H9 (cell line): ENCODE results near the gene RAF1. TPM values are rescaled to one million over a fixed set of nuclear protein-coding genes. Genes with fewer than 3 reads are reported as not detected.

Experiments used
- DNase-seq: peaks from one replicate; pipeline ENCODE4 v3.0.0-alpha.2; 2017
- H2AFZ ChIP-seq: one replicate; pipeline ENCODE4 v1.6.1; 2013; ENCODE audit warnings: mild to moderate bottlenecking, low read length, control low read depth, moderate library complexity
- H2AK5ac ChIP-seq: 2 replicates; pipeline ENCODE4 v1.6.1; 2013; ENCODE audit warnings: low read length, control low read depth, mixed read lengths; ENCODE audit not compliant: insufficient read length
- H2BK120ac ChIP-seq: one replicate; pipeline ENCODE4 v1.6.1; 2013; ENCODE audit warnings: low read depth, mild to moderate bottlenecking, low read length, control low read depth, inconsistent platforms; ENCODE audit not compliant: poor library complexity, severe bottlenecking
- H2BK12ac ChIP-seq: 2 replicates; pipeline ENCODE4 v1.6.1; 2013; ENCODE audit warnings: low read length, control low read depth, mixed read lengths, low read depth; ENCODE audit not compliant: insufficient read length
- H2BK15ac ChIP-seq: 2 replicates; pipeline ENCODE4 v1.6.1; 2013; ENCODE audit warnings: low read depth, low read length, control low read depth
- H2BK20ac ChIP-seq: one replicate; pipeline ENCODE4 v1.6.1; 2013; ENCODE audit warnings: low read depth, mild to moderate bottlenecking, low read length, control low read depth, inconsistent platforms; ENCODE audit not compliant: poor library complexity, severe bottlenecking
- H2BK5ac ChIP-seq: 2 replicates; pipeline ENCODE4 v1.6.1; 2013; ENCODE audit warnings: low read length, control low read depth, mixed read lengths; ENCODE audit not compliant: insufficient read length
- H3K14ac ChIP-seq: 2 replicates; pipeline ENCODE4 v1.6.1; 2013; ENCODE audit warnings: low read length, control low read depth; ENCODE audit not compliant: insufficient read depth
- H3K18ac ChIP-seq: 2 replicates; pipeline ENCODE4 v1.6.1; 2013; ENCODE audit warnings: low read depth, mild to moderate bottlenecking, mixed read lengths, low read length, control low read depth; ENCODE audit not compliant: insufficient read length
- H3K23ac ChIP-seq: 2 replicates; pipeline ENCODE4 v1.6.1; 2013; ENCODE audit warnings: low read length, control low read depth, mixed read lengths, low read depth; ENCODE audit not compliant: insufficient read length
- H3K23me2 ChIP-seq: 2 replicates; pipeline ENCODE4 v1.6.1; 2013; ENCODE audit warnings: low read depth, mild to moderate bottlenecking, mixed read lengths, low read length, control low read depth; ENCODE audit not compliant: insufficient read length, poor library complexity, severe bottlenecking
- H3K27ac ChIP-seq: 2 replicates; pipeline ENCODE4 v1.5.1; 2013; ENCODE audit warnings: low read length, control low read depth, mixed read lengths, low read depth; ENCODE audit not compliant: insufficient read length
- H3K27me3 ChIP-seq: 2 replicates; pipeline ENCODE4 v1.6.1; 2013; ENCODE audit warnings: low read length, control low read depth, inconsistent platforms; ENCODE audit not compliant: insufficient read depth
- H3K4ac ChIP-seq: 2 replicates; pipeline ENCODE4 v1.6.1; 2013; ENCODE audit warnings: low read depth, mild to moderate bottlenecking, control low read depth, inconsistent platforms, low read length, moderate library complexity
- H3K4me1 ChIP-seq: 2 replicates; pipeline ENCODE4 v1.6.1; 2013; ENCODE audit warnings: low read length, control low read depth, inconsistent platforms; ENCODE audit not compliant: insufficient read depth
- H3K4me2 ChIP-seq: 2 replicates; pipeline ENCODE4 v1.6.1; 2013; ENCODE audit warnings: low read length, control low read depth, mixed read lengths; ENCODE audit not compliant: insufficient read length, insufficient read depth
- H3K56ac ChIP-seq: 2 replicates; pipeline ENCODE4 v1.6.1; 2013; ENCODE audit warnings: low read depth, mild to moderate bottlenecking, mixed read lengths, low read length, control low read depth; ENCODE audit not compliant: insufficient read length
- H3K79me1 ChIP-seq: 2 replicates; pipeline ENCODE4 v1.6.1; 2013; ENCODE audit warnings: low read depth, mild to moderate bottlenecking, moderate library complexity, low read length, control low read depth, inconsistent platforms; ENCODE audit not compliant: insufficient read depth, poor library complexity, severe bottlenecking
- H3K79me2 ChIP-seq: 2 replicates; pipeline ENCODE4 v1.6.1; 2013; ENCODE audit warnings: low read length, control low read depth, inconsistent platforms; ENCODE audit not compliant: insufficient read depth
- H3K9ac ChIP-seq: 2 replicates; pipeline ENCODE4 v1.6.1; 2013; ENCODE audit warnings: low read length, control low read depth, mixed read lengths; ENCODE audit not compliant: insufficient read length; ENCODE audit errors: extremely low read depth
- H3K9me3 ChIP-seq: one replicate; pipeline ENCODE4 v1.6.1; 2013; ENCODE audit warnings: low read depth, low read length, inconsistent platforms; ENCODE audit not compliant: control insufficient read depth
- H3T11ph ChIP-seq: one replicate; pipeline ENCODE4 v1.6.1; 2013; ENCODE audit warnings: mild to moderate bottlenecking, low read length, control low read depth, inconsistent platforms
- H4K20me1 ChIP-seq: one replicate; pipeline ENCODE4 v1.6.1; 2013; ENCODE audit not compliant: control insufficient read depth, insufficient read length, insufficient read depth
- H4K5ac ChIP-seq: 2 replicates; pipeline ENCODE4 v1.6.1; 2013; ENCODE audit warnings: low read depth, mild to moderate bottlenecking, mixed read lengths, low read length, control low read depth; ENCODE audit not compliant: insufficient read length
- H4K8ac ChIP-seq: replicated peaks from 2 replicates; pipeline ENCODE4 v1.6.1; 2013; ENCODE audit warnings: low read length, control low read depth, mixed read lengths, low read depth; ENCODE audit not compliant: insufficient read length
- H4K91ac ChIP-seq: 2 replicates; pipeline ENCODE4 v1.6.1; 2013; ENCODE audit warnings: low read depth, mild to moderate bottlenecking, moderate library complexity, mixed read lengths, low read length, control low read depth; ENCODE audit not compliant: insufficient read length
- H3K27ac Mint-ChIP-seq, 3 experiments: 2 replicates in 2 of 3; 3 replicates in 1 of 3; pipeline ENCODE4 v1.8.0; 2020 to 2021; ENCODE audit warnings: mixed read lengths in 3 of 3, mild to moderate bottlenecking in 1 of 3, moderate library complexity in 1 of 3
- H3K27me3 Mint-ChIP-seq: 2 replicates; pipeline ENCODE4 v1.8.0; 2021; ENCODE audit warnings: low read depth, mild to moderate bottlenecking, moderate library complexity, mixed read lengths
- H3K36me3 Mint-ChIP-seq, 3 experiments: 2 replicates in 2 of 3; 3 replicates in 1 of 3; pipeline ENCODE4 v1.8.0; 2020 to 2021; ENCODE audit warnings: low read depth in 3 of 3, mixed read lengths in 3 of 3; ENCODE audit not compliant: insufficient read depth in 1 of 3
- H3K4me1 Mint-ChIP-seq, 2 experiments: 2 replicates each; pipeline ENCODE4 v1.8.0; 2020; ENCODE audit warnings: mixed read lengths in 2 of 2
- H3K4me3 Mint-ChIP-seq, 2 experiments: 2 replicates in 1 of 2; 3 replicates in 1 of 2; pipeline ENCODE4 v1.8.0; 2020 to 2021; ENCODE audit warnings: mild to moderate bottlenecking in 2 of 2, mixed read lengths in 2 of 2, moderate library complexity in 1 of 2
- H3K9me3 Mint-ChIP-seq, 2 experiments: 2 replicates in 1 of 2; 3 replicates in 1 of 2; pipeline ENCODE4 v1.8.0; 2020; ENCODE audit warnings: mild to moderate bottlenecking in 2 of 2, mixed read lengths in 2 of 2, moderate library complexity in 1 of 2
- CTCF ChIP-seq: fragments of 200-600 bp; sonication (generic); conservative IDR thresholded peaks from 3 replicates; pipeline ENCODE4 v1.8.0; 2021; ENCODE audit warnings: antibody characterized with exemption, mild to moderate bottlenecking
- WGBS: extraction: QIAGEN DNeasy Blood & Tissue Kit; methylation state at CpG from one replicate; pipeline ENCODE4 v1.1.7; 2013; ENCODE audit warnings: missing lambda C conversion rate, low lambda C conversion rate, mixed read lengths; ENCODE audit not compliant: insufficient read length; ENCODE audit errors: extremely low coverage; 5-methylcytosine and 5-hydroxymethylcytosine counted together
- total RNA-seq: library from RNA; stranded (reverse); gene quantifications from 2 replicates; pipeline ENCODE4 v1.2.1, GENCODE V29; 2021

Gene RAF1
- total RNA-seq, 1 experiment from 2014 or later, result 112 TPM

DNA sequence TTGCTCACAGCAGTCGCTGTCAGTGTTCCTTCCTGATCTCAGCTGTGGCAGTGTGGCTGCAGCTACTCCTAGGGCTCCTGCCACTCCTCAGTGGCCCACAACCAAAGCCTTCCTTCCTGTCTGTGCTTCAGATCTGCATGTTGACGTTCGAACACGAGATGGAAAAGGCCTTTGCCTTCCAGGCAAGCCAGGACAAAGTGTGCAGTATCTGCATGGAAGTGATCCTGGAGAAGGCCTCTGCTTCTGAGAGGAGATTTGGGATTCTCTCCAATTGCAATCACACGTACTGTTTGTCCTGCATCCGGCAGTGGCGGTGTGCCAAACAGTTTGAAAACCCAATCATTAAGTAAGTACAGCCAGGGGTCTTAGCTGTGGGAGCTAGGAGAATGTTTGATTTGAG, 89.3 kb downstream of the RAF1 start:
- Histone ChIP-seq H3K79me1 (no peaks in the 10 kb centered on the region), H3K9ac (no peak overlapping the region)

More for the DNA sequence above, 89.3 kb downstream of the RAF1 start:
- Mint-ChIP-seq H3K4me1 (no peaks in the 10 kb centered on the region), H3K27me3 (no peaks in the 10 kb centered on the region), H3K9me3 (no peaks in the 10 kb centered on the region), H3K36me3 (peaks cover 56 to 90% (median 85%) of the 10 kb centered on the region in 3 experiments; a peak in 6 of 7 replicates), H3K27ac (no peak overlapping the region), H3K4me3 (no peak overlapping the region)
- Histone ChIP-seq H3T11ph (no peak overlapping the region), H4K91ac (no peak overlapping the region), H3K23me2 (no peaks in the 10 kb centered on the region), H3K14ac (no peak overlapping the region), H2AK5ac (no peak overlapping the region), H4K5ac (no peak overlapping the region), H3K4me1 (no peaks in the 10 kb centered on the region), H3K23ac (no peak overlapping the region), H2BK12ac (no peak overlapping the region), H3K4me2 (no peak overlapping the region), H2BK15ac (no peak overlapping the region), H2BK20ac (no peak overlapping the region), H2BK120ac (no peak overlapping the region), H3K27ac (no peak overlapping the region), H3K4ac (no peak overlapping the region), H3K56ac (no peak overlapping the region), H3K9me3 (no peaks in the 10 kb centered on the region), H2AFZ (no peak overlapping the region), H2BK5ac (no peak overlapping the region), H3K79me2 (no peaks in the 10 kb centered on the region), H3K27me3 (no peaks in the 10 kb centered on the region), H4K20me1 (peaks cover 2% of the 10 kb centered on the region), H3K18ac (no peak overlapping the region), H4K8ac (no peak overlapping the region)
- no CpG with 5 or more reads among the region's 7 CpGs for WGBS
- DNase-seq, result no peak
- no peak for TF ChIP-seq CTCF
